DND-41 (cell line): Measurements from ENCODE around the gene CD27.
"Not testable (repeated sequence)": the region's sequence is repeated elsewhere in the genome, so short reads cannot be mapped to it uniquely, and the experiment has no call there.

ENCODE experiments used
- ATAC-seq: fragments of 200-7000 bp; cut with Tn5 transposase; 3 replicates; pipeline ENCODE4 v1.9.1; 2021; ENCODE audit warnings: low read depth; ENCODE audit not compliant: insufficient read depth
- DNase-seq: peaks from one replicate; pipeline ENCODE4 v3.0.0-alpha.2; 2020
- H2AFZ ChIP-seq: 2 replicates; pipeline ENCODE4 v1.6.0; 2012; ENCODE audit warnings: low read depth, low read length
- H3K27ac ChIP-seq: 2 replicates; pipeline ENCODE4 v1.5.1; 2012; ENCODE audit warnings: low read length, inconsistent platforms
- H3K27me3 ChIP-seq: fragments of 200-600 bp; sonication (generic); 2 replicates; pipeline ENCODE4 v1.6.0; 2012; ENCODE audit warnings: low read length, mild to moderate bottlenecking, inconsistent platforms; ENCODE audit not compliant: insufficient read depth, poor library complexity
- H3K36me3 ChIP-seq: 2 replicates; pipeline ENCODE4 v1.5.1; 2012; ENCODE audit warnings: low read length, inconsistent platforms; ENCODE audit not compliant: insufficient read depth
- H3K4me1 ChIP-seq: 2 replicates; pipeline ENCODE4 v1.5.1; 2012; ENCODE audit warnings: mild to moderate bottlenecking, low read length; ENCODE audit not compliant: insufficient read depth
- H3K4me2 ChIP-seq: 2 replicates; pipeline ENCODE4 v1.6.0; 2012; ENCODE audit warnings: mild to moderate bottlenecking, moderate library complexity, low read length, inconsistent platforms; ENCODE audit not compliant: insufficient read depth
- H3K4me3 ChIP-seq, 2 experiments: fragments of 200-600 bp in 1 of 2; shearing (Covaris generic) in 1 of 2; 2 replicates each; pipeline ENCODE4 v1.5.1; 2012 to 2016; ENCODE audit warnings: inconsistent platforms in 2 of 2, low read length in 2 of 2, mild to moderate bottlenecking in 2 of 2, low read depth in 1 of 2, moderate library complexity in 1 of 2
- H3K79me2 ChIP-seq: 2 replicates; pipeline ENCODE4 v1.6.0; 2012; ENCODE audit warnings: low read length, inconsistent platforms; ENCODE audit not compliant: insufficient read depth
- H3K9ac ChIP-seq: 2 replicates; pipeline ENCODE4 v1.6.0; 2012; ENCODE audit warnings: low read depth, mild to moderate bottlenecking, inconsistent platforms, low read length, moderate library complexity
- H3K9me3 ChIP-seq: 2 replicates; pipeline ENCODE4 v1.5.1; 2012; ENCODE audit warnings: low read length, moderate library complexity, mild to moderate bottlenecking, inconsistent platforms; ENCODE audit not compliant: insufficient read depth, severe bottlenecking
- H4K20me1 ChIP-seq: 2 replicates; pipeline ENCODE4 v1.6.0; 2012; ENCODE audit warnings: low read length; ENCODE audit not compliant: insufficient read depth
- EZH2 ChIP-seq: IDR thresholded peaks from 3 replicates; pipeline ENCODE4 v1.6.1; 2012; ENCODE audit warnings: borderline replicate concordance, low read depth, mild to moderate bottlenecking, moderate library complexity, low read length, inconsistent platforms; ENCODE audit not compliant: severe bottlenecking
- TF ChIP-seq, protein P1 (sequence below): IDR thresholded peaks from 2 replicates; pipeline ENCODE4 v1.5.1; 2012; ENCODE audit warnings: borderline replicate concordance, low read length, moderate library complexity, mild to moderate bottlenecking; ENCODE audit not compliant: poor library complexity, severe bottlenecking; ENCODE audit errors: extremely low read depth

Gene CD27

GRCh38 chr12:6494258-6494743 is 49.5 kb downstream of the CD27 start:
- no peaks in the 10 kb centered on the region for H4K20me1 ChIP-seq
- TF ChIP-seq, protein P1, sequence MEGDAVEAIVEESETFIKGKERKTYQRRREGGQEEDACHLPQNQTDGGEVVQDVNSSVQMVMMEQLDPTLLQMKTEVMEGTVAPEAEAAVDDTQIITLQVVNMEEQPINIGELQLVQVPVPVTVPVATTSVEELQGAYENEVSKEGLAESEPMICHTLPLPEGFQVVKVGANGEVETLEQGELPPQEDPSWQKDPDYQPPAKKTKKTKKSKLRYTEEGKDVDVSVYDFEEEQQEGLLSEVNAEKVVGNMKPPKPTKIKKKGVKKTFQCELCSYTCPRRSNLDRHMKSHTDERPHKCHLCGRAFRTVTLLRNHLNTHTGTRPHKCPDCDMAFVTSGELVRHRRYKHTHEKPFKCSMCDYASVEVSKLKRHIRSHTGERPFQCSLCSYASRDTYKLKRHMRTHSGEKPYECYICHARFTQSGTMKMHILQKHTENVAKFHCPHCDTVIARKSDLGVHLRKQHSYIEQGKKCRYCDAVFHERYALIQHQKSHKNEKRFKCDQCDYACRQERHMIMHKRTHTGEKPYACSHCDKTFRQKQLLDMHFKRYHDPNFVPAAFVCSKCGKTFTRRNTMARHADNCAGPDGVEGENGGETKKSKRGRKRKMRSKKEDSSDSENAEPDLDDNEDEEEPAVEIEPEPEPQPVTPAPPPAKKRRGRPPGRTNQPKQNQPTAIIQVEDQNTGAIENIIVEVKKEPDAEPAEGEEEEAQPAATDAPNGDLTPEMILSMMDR, result peak; percentile 39
- TF ChIP-seq EZH2, result no peak
- peak overlapping the region; percentile 94 for H3K9ac ChIP-seq
- H3K4me2 ChIP-seq, result peak overlapping the region; percentile 72
- H3K4me1 ChIP-seq, result peaks cover 44% of the 10 kb centered on the region
- peak overlapping the region; percentile 39 to 75; a peak in 3 of 4 replicates for H3K4me3 ChIP-seq
- no peaks in the 10 kb centered on the region for H3K27me3 ChIP-seq
- peak overlapping the region; percentile 68 for H2AFZ ChIP-seq
- ATAC-seq, result peak; percentile 53
- H3K27ac ChIP-seq, result peak overlapping the region; percentile 91
- peaks cover 59% of the 10 kb centered on the region for H3K79me2 ChIP-seq
- H3K36me3 ChIP-seq, result peaks cover 40% of the 10 kb centered on the region
- no peak for DNase-seq
- H3K9me3 ChIP-seq, result no peaks in the 10 kb centered on the region

GRCh38 chr12:6494968-6495367 is 50.2 kb downstream of the CD27 start:
- Histone ChIP-seq H3K79me2 (peaks cover 64% of the 10 kb centered on the region), H3K4me1 (peaks cover 44% of the 10 kb centered on the region), H3K9ac (peak overlapping the region; percentile 94), H2AFZ (no peak overlapping the region), H3K27me3 (no peaks in the 10 kb centered on the region), H3K9me3 (no peaks in the 10 kb centered on the region), H4K20me1 (no peaks in the 10 kb centered on the region), H3K4me3 (peak overlapping the region; percentile 39 to 75; a peak in 3 of 4 replicates), H3K27ac (peak overlapping the region; percentile 91), H3K36me3 (peaks cover 46% of the 10 kb centered on the region), H3K4me2 (peak overlapping the region; percentile 72)
- DNase-seq (no peak), ATAC-seq (no peak)
- TF ChIP-seq, protein P1, result no peak
- TF ChIP-seq EZH2, result no peak

GRCh38 chr12:6497291-6497690 is 52.5 kb downstream of the CD27 start:
- not testable (repeated sequence) for H3K27me3 ChIP-seq, H3K9me3 ChIP-seq, H4K20me1 ChIP-seq, H3K9ac ChIP-seq, H3K4me3 ChIP-seq, ATAC-seq, DNase-seq, H3K27ac ChIP-seq, H2AFZ ChIP-seq
- Histone ChIP-seq H3K36me3 (peaks cover 57% of the 10 kb centered on the region), H3K4me1 (peaks cover 38% of the 10 kb centered on the region), H3K79me2 (peaks cover 80% of the 10 kb centered on the region), H3K4me2 (peak overlapping the region; percentile 19; the same call in 1 of the 2 replicates)

DNA sequence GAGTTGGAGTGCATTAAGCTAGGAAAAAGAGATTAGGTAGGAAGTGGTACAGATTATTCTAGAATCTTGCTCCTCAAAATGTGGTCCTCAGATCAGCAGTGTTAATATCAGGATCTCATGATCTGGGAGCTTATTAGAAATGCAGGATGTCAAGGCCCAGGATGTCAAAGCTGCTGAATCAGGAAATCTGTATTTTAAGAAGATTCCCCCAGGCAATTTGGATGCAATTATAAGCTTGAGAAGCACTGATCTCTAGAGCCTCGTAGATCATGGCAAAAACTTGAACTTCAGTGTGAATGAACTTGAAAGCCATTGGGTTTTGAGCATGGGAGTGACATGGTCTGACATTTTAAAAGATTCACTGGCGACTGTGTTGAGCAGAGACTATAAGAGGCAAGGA is 55.7 kb downstream of the CD27 start:
- TF ChIP-seq, protein P1, result no peak
- no peak for TF ChIP-seq EZH2
- no peak for ATAC-seq

More for the DNA sequence above, 55.7 kb downstream of the CD27 start:
- Histone ChIP-seq H3K36me3 (peaks cover 59% of the 10 kb centered on the region), H2AFZ (no peak overlapping the region), H3K4me1 (peaks cover 20% of the 10 kb centered on the region), H3K27ac (no peak overlapping the region), H4K20me1 (0 out of 2 replicates have a peak, but pooled peaks cover 4% of the 10 kb centered on the region), H3K9me3 (no peaks in the 10 kb centered on the region), H3K9ac (no peak overlapping the region), H3K4me3 (no peak overlapping the region), H3K4me2 (no peak overlapping the region), H3K27me3 (no peaks in the 10 kb centered on the region), H3K79me2 (peaks cover 87% of the 10 kb centered on the region)
- DNase-seq, result no peak
